Osteoblast (primary cell): ENCODE data around the gene MACF1. TPM values are rescaled to one million over a fixed set of nuclear protein-coding genes. Genes with fewer than 3 reads are reported as not detected.

Experiments
- DNase-seq: peaks from one replicate; pipeline ENCODE4 v3.0.0; 2011; ENCODE audit warnings: low spot score, mixed read lengths; ENCODE audit not compliant: insufficient read length; ENCODE audit errors: missing footprints
- H2AFZ ChIP-seq: 2 replicates; pipeline ENCODE4 v1.6.0; 2011; ENCODE audit warnings: mild to moderate bottlenecking, low read length
- H3K27ac ChIP-seq: 2 replicates; pipeline ENCODE4 v1.5.1; 2011; ENCODE audit warnings: mild to moderate bottlenecking, low read depth, low read length, moderate library complexity
- H3K27me3 ChIP-seq: 2 replicates; pipeline ENCODE4 v1.6.0; 2012; ENCODE audit warnings: mild to moderate bottlenecking, control low read depth, inconsistent platforms, low read length, moderate library complexity; ENCODE audit not compliant: insufficient read depth
- H3K36me3 ChIP-seq: 2 replicates; pipeline ENCODE4 v1.5.1; 2011; ENCODE audit warnings: mild to moderate bottlenecking, low read length, control low read depth, moderate library complexity; ENCODE audit not compliant: insufficient read depth
- H3K4me1 ChIP-seq: 2 replicates; pipeline ENCODE4 v1.5.1; 2011; ENCODE audit warnings: mild to moderate bottlenecking, low read length, control low read depth, moderate library complexity; ENCODE audit not compliant: insufficient read depth
- H3K4me2 ChIP-seq: 2 replicates; pipeline ENCODE4 v1.6.0; 2011; ENCODE audit warnings: mild to moderate bottlenecking, low read length; ENCODE audit not compliant: insufficient read depth
- H3K4me3 ChIP-seq: fragments of 200-600 bp; sonication (generic); 3 replicates; pipeline ENCODE4 v1.5.1; 2012; ENCODE audit warnings: mild to moderate bottlenecking, low read length, inconsistent platforms; ENCODE audit not compliant: insufficient read depth
- H3K79me2 ChIP-seq: 2 replicates; pipeline ENCODE4 v1.6.0; 2012; ENCODE audit warnings: mild to moderate bottlenecking, low read length, control low read depth, inconsistent platforms; ENCODE audit not compliant: insufficient read depth
- H3K9me3 ChIP-seq: 2 replicates; pipeline ENCODE4 v1.5.1; 2011; ENCODE audit warnings: low read depth, low read length, control low read depth
- H4K20me1 ChIP-seq: 2 replicates; pipeline ENCODE4 v1.6.0; 2012; ENCODE audit warnings: mild to moderate bottlenecking, low read length, control low read depth; ENCODE audit not compliant: insufficient read depth
- total RNA-seq: library from RNA; depleted of rRNA; stranded (reverse); fragments of >200 nt; gene quantifications from 2 replicates; pipeline ENCODE4 v1.2.3, GENCODE V29; 2012
- TF ChIP-seq, protein P1 (sequence below): IDR thresholded peaks from 2 replicates; pipeline ENCODE4 v1.5.1; 2011; ENCODE audit warnings: mild to moderate bottlenecking, low read depth, low read length, moderate library complexity; ENCODE audit errors: extremely low read depth

The MACF1 gene
- total RNA-seq, 1 donor = 424 TPM

DNA sequence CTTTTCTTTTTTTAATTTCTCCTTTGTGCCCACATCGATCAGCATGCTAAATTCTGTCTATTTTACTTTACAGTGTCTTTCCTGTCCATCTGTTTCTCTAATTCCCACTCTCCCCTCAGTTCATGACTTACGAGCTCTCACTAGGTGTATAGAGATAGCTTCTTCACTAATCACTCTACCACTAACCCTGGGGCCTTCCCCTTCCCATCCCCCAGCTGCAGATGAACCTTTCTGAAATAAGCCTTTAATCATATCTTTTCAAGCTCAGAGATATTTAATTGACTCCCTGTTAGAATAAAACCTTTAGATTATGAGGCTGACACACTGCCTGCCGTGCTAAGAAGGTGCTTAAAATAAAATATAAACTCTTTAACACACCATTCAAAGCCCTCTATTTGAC lies 220.7 kb downstream of the MACF1 start:
- TF ChIP-seq, protein P1, sequence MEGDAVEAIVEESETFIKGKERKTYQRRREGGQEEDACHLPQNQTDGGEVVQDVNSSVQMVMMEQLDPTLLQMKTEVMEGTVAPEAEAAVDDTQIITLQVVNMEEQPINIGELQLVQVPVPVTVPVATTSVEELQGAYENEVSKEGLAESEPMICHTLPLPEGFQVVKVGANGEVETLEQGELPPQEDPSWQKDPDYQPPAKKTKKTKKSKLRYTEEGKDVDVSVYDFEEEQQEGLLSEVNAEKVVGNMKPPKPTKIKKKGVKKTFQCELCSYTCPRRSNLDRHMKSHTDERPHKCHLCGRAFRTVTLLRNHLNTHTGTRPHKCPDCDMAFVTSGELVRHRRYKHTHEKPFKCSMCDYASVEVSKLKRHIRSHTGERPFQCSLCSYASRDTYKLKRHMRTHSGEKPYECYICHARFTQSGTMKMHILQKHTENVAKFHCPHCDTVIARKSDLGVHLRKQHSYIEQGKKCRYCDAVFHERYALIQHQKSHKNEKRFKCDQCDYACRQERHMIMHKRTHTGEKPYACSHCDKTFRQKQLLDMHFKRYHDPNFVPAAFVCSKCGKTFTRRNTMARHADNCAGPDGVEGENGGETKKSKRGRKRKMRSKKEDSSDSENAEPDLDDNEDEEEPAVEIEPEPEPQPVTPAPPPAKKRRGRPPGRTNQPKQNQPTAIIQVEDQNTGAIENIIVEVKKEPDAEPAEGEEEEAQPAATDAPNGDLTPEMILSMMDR = no peak
- Histone ChIP-seq H3K79me2 (peaks cover 46% of the 10 kb centered on the region), H3K4me1 (no peaks in the 10 kb centered on the region), H2AFZ (no peak overlapping the region), H3K4me3 (no peak overlapping the region), H3K36me3 (peaks cover 72% of the 10 kb centered on the region), H3K9me3 (no peaks in the 10 kb centered on the region), H3K27ac (no peak overlapping the region), H3K27me3 (no peaks in the 10 kb centered on the region), H3K4me2 (no peak overlapping the region), H4K20me1 (peaks cover 10% of the 10 kb centered on the region)
- DNase-seq = no peak

DNA sequence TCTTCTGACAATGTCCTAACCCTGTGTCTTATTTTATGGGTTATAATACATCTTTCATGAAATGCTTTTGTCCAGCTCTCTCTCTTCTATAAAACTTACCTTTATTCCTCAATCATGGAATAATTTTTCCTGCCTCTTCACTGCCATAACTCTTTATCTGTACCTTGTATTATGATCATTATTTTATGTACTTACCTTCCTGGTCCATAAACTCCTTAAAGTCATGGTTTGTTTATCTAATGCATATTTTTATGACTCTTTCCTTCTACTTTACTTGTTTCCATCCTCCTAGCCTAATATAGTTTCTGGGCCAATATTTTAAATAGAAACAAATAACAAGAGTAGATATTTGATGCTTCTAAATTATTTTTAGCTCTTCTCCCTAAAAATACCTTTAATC lies 221.1 kb downstream of the MACF1 start:
- no peak overlapping the region for H3K27ac ChIP-seq
- TF ChIP-seq, protein P1 = no peak
- no peaks in the 10 kb centered on the region for H3K4me1 ChIP-seq
- no peak overlapping the region for H3K4me2 ChIP-seq
- peaks cover 41% of the 10 kb centered on the region for H3K79me2 ChIP-seq
- peaks cover 10% of the 10 kb centered on the region for H4K20me1 ChIP-seq
- no peak overlapping the region for H2AFZ ChIP-seq
- peaks cover 77% of the 10 kb centered on the region for H3K36me3 ChIP-seq
- H3K27me3 ChIP-seq = no peaks in the 10 kb centered on the region
- H3K9me3 ChIP-seq = no peaks in the 10 kb centered on the region
- DNase-seq = no peak
- no peak overlapping the region for H3K4me3 ChIP-seq

DNA sequence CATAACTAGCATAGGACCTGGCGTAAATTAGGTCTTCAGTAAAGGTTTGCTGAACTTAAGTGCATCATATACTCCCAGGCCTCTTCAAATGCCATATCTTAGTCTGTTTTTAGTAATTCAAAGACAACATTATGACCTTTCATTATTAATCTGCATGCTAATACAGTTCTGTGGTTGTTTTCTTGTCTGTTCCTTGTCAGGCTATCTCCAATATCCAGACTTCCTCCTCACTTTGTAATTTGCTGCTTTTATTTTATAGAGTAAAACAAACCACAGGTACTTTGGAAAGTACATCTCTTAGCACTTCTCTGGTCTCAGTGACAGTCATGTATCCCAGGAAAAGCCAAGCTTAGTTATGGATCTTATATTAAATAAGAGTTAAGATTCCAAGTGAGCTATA lies 221.9 kb downstream of the MACF1 start:
- H4K20me1 ChIP-seq = peaks cover 7% of the 10 kb centered on the region
- TF ChIP-seq, protein P1 = no peak
- no peaks in the 10 kb centered on the region for H3K4me1 ChIP-seq
- no peak overlapping the region for H2AFZ ChIP-seq
- no peak overlapping the region for H3K4me2 ChIP-seq
- no peak overlapping the region for H3K27ac ChIP-seq
- peaks cover 36% of the 10 kb centered on the region for H3K79me2 ChIP-seq
- H3K9me3 ChIP-seq = no peaks in the 10 kb centered on the region
- DNase-seq = no peak
- peaks cover 84% of the 10 kb centered on the region for H3K36me3 ChIP-seq
- H3K27me3 ChIP-seq = no peaks in the 10 kb centered on the region
- H3K4me3 ChIP-seq = no peak overlapping the region

DNA sequence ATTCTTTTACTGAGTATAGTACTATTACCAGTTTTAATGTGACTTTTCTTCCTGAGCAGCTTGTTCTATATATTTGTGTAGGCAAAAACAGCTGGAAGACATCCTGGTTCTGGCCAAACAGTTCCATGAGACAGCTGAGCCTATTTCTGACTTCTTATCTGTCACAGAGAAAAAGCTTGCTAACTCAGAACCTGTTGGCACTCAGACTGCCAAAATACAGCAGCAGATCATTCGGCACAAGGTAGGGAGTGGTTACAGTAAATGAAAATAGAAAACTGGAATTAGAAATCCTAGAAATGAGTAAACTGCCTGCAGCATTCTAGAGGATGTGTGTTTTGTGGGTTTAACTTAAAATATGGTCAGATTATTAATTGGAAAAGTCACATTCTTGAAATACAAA lies 222.9 kb downstream of the MACF1 start:
- DNase-seq = no peak
- Histone ChIP-seq H3K9me3 (no peaks in the 10 kb centered on the region), H3K79me2 (peaks cover 28% of the 10 kb centered on the region), H3K36me3 (peaks cover 82% of the 10 kb centered on the region), H2AFZ (no peak overlapping the region), H3K4me3 (no peak overlapping the region), H3K4me2 (no peak overlapping the region), H3K4me1 (peaks cover 7% of the 10 kb centered on the region), H3K27me3 (no peaks in the 10 kb centered on the region), H3K27ac (no peak overlapping the region), H4K20me1 (peaks cover 4% of the 10 kb centered on the region)
- TF ChIP-seq, protein P1 = no peak
